Hematopoietic multipotent progenitor cell treated with erythropoietin and hydrocortisone succinate and interleukin-3 and kit ligand, for 17 days (in vitro differentiated cells): ENCODE data around the gene AFG1L.

Source experiments
- DNase-seq: peaks from one replicate; pipeline ENCODE4 v3.0.0-alpha.2; 2015; ENCODE audit warnings: low spot score

The AFG1L gene

GRCh38 chr6:108454356-108454755 is 159.5 kb downstream of the AFG1L start:
- no peak for DNase-seq

GRCh38 chr6:108455688-108456087 is 160.8 kb downstream of the AFG1L start:
- DNase-seq = no peak

GRCh38 chr6:108463784-108464183 is 168.9 kb downstream of the AFG1L start:
- DNase-seq = no peak

- DNase-seq = no peak
These were observed 169.7 kb downstream of the AFG1L start for GRCh38 chr6:108464418-108465097.

GRCh38 chr6:108465098-108465495 is 170.2 kb downstream of the AFG1L start:
- DNase-seq = no peak

GRCh38 chr6:108468346-108468745 is 173.5 kb downstream of the AFG1L start:
- DNase-seq = no peak

GRCh38 chr6:108469316-108469715 is 174.5 kb downstream of the AFG1L start:
- DNase-seq = no peak

- DNase-seq = no peak
These were observed 178.3 kb downstream of the AFG1L start for GRCh38 chr6:108473197-108473596.

- DNase-seq = no peak
These were observed 181.5 kb downstream of the AFG1L start for GRCh38 chr6:108476376-108476775.

GRCh38 chr6:108476847-108477430 is 182.1 kb downstream of the AFG1L start:
- no peak for DNase-seq

GRCh38 chr6:108482559-108482958 is 187.7 kb downstream of the AFG1L start:
- no peak for DNase-seq

- DNase-seq = no peak
These were observed 189.2 kb downstream of the AFG1L start for GRCh38 chr6:108484016-108484415.

- no peak for DNase-seq
These were observed 194.8 kb downstream of the AFG1L start for GRCh38 chr6:108489699-108490098.

- DNase-seq = peak; percentile 19
These were observed 197.4 kb downstream of the AFG1L start for GRCh38 chr6:108492131-108492766.

- DNase-seq = no peak
These were observed 199.6 kb downstream of the AFG1L start for GRCh38 chr6:108494434-108494833.

GRCh38 chr6:108497883-108498282 is 203.0 kb downstream of the AFG1L start:
- DNase-seq = no peak

GRCh38 chr6:108501559-108501958 is 206.7 kb downstream of the AFG1L start:
- no peak for DNase-seq

- no peak for DNase-seq
These were observed 208.0 kb downstream of the AFG1L start for GRCh38 chr6:108502832-108503231.

GRCh38 chr6:108507316-108507715 is 212.5 kb downstream of the AFG1L start:
- DNase-seq = no peak

- no peak for DNase-seq
These were observed 215.8 kb downstream of the AFG1L start for GRCh38 chr6:108510461-108511319.

GRCh38 chr6:108518714-108519576 is 224.1 kb downstream of the AFG1L start:
- peak; percentile 24 for DNase-seq
